Measurements from ENCODE around the gene ZHX3. TPM values are rescaled to one million over a fixed set of nuclear protein-coding genes. Genes with fewer than 3 reads are reported as not detected.

The ZHX3 gene
- total and polyA plus RNA-seq, 10 of the 15 experiments (the other 5 are each of a cell fraction or from before 2014, with no cell fraction given): 1.3 to 14.0 (median 5.0) TPM

DNA sequence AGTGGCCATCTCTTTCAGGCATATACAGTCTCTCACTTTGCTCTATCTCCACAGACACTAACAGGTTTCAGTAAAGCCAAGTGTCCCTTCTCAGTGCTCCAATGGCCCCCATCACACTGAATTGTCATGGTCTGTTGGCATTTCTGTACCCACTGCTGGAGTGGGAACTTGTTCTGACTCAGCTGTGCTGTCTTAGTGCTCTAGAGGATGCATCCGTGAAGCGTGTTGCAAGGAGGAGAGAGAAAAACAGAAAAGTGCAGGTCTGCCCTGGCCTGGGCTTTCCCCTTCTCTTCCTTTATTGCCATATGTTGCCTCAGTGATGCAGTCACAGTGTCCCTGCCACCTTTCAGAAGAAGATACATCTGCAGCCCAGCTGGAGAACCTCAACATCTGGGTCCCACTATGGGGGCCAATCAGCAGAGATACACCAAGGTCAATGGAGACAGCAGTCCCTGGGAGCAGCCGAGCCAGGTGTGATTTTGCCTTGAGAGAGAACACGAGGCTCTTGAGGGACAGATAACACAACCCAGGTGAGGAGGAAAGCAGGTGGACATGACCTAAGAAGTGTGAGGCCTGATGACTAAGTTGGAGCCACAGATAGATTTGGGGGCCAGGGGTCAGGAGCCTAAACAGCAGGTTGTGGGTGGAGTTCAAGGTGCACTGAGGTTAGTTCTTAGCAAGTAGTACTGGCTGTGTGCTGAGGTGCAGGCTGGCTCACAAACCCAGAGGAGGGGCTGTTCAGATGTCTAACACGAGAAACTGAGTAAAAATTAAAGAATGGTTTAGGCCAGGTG is 185.7 kb downstream of the ZHX3 start:
- POLR2A ChIA-PET: interaction anchor here (0.7 to 5.3 kb wide), 6 partner anchors 14 to 166 kb away, joined by 3 to 29 read pairs (median 4); no protein-coding TSS in a partner anchor
- H3K9me3 ChIP-seq (replicated peaks; ENCODE audit: control insufficient read depth, insufficient read depth, low read length): no peaks in the 10 kb centered on the region

More for the DNA sequence above, 185.7 kb downstream of the ZHX3 start:
- TF ChIP-seq SIN3A (IDR thresholded peaks at IDR 0.05; ENCODE audit: low read depth, low read length) (no peak), NR2F1 (conservative IDR thresholded peaks at IDR 0.05) (peak; percentile 71), EED (IDR thresholded peaks at IDR 0.05; ENCODE audit: low read depth) (peak; percentile 40; the same call in 1 of the 2 replicates), CHD2 (IDR thresholded peaks at IDR 0.05; ENCODE audit: borderline replicate concordance, low read depth, low read length) (no peak), PAX5 (IDR thresholded peaks at IDR 0.05; ENCODE audit: borderline replicate concordance, low read depth, low read length) (peak; percentile 73; the same call in 1 of the 2 replicates), TARDBP (IDR thresholded peaks at IDR 0.05; ENCODE audit: borderline replicate concordance) (no peak), CREM (IDR thresholded peaks at IDR 0.05; ENCODE audit: low read depth) (no peak), SRF (IDR thresholded peaks at IDR 0.05; ENCODE audit: low read depth in 2 of 2, low read length in 2 of 2) (0 out of 4 replicates have a peak, but pooled peaks of 1 of the 2 experiments have one; percentile 45), CHD4 (IDR thresholded peaks at IDR 0.05) (no peak), SUPT20H (IDR thresholded peaks at IDR 0.05; ENCODE audit: borderline replicate concordance, control insufficient read depth, low read depth, low read length) (no peak), MTA2 (IDR thresholded peaks at IDR 0.05; ENCODE audit: low read depth) (0 out of 2 replicates have a peak, but pooled peaks have one; percentile 11), GABPA (IDR thresholded peaks at IDR 0.05; ENCODE audit: low read depth) (no peak), RUNX3 (IDR thresholded peaks at IDR 0.05; ENCODE audit: low read length) (no peak), MEF2A (IDR thresholded peaks at IDR 0.05; ENCODE audit: insufficient read depth, low read depth, low read length) (no peak), KAT2A (conservative IDR thresholded peaks at IDR 0.05; ENCODE audit: control insufficient read depth, low read depth, low read length) (no peak), NR2C1 (IDR thresholded peaks at IDR 0.05) (peak; percentile 47; the same call in 1 of the 2 replicates), TCF12 (IDR thresholded peaks at IDR 0.05; ENCODE audit: low read depth, low read length) (0 out of 2 replicates have a peak, but pooled peaks have one; percentile 19)
- TF ChIP-seq, protein P1, sequence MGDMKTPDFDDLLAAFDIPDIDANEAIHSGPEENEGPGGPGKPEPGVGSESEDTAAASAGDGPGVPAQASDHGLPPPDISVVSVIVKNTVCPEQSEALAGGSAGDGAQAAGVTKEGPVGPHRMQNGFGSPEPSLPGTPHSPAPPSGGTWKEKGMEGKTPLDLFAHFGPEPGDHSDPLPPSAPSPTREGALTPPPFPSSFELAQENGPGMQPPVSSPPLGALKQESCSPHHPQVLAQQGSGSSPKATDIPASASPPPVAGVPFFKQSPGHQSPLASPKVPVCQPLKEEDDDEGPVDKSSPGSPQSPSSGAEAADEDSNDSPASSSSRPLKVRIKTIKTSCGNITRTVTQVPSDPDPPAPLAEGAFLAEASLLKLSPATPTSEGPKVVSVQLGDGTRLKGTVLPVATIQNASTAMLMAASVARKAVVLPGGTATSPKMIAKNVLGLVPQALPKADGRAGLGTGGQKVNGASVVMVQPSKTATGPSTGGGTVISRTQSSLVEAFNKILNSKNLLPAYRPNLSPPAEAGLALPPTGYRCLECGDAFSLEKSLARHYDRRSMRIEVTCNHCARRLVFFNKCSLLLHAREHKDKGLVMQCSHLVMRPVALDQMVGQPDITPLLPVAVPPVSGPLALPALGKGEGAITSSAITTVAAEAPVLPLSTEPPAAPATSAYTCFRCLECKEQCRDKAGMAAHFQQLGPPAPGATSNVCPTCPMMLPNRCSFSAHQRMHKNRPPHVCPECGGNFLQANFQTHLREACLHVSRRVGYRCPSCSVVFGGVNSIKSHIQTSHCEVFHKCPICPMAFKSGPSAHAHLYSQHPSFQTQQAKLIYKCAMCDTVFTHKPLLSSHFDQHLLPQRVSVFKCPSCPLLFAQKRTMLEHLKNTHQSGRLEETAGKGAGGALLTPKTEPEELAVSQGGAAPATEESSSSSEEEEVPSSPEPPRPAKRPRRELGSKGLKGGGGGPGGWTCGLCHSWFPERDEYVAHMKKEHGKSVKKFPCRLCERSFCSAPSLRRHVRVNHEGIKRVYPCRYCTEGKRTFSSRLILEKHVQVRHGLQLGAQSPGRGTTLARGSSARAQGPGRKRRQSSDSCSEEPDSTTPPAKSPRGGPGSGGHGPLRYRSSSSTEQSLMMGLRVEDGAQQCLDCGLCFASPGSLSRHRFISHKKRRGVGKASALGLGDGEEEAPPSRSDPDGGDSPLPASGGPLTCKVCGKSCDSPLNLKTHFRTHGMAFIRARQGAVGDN (IDR thresholded peaks at IDR 0.05): no peak; the same call in 1 of the 2 replicates
- no peaks in the 10 kb centered on the region for H4K20me1 ChIP-seq (ENCODE audit: control insufficient read depth, insufficient read depth)
- H3K36me3 ChIP-seq (ENCODE audit: control insufficient read depth in 2 of 2, insufficient read depth in 2 of 2, low read length in 1 of 2): peaks cover 0 to 3% of the 10 kb centered on the region in 2 experiments; a peak in 1 of 4 replicates
- BruUV-seq (replicated peaks): no TSS peak
- H3K9ac ChIP-seq (ENCODE audit: control insufficient read depth, insufficient read depth, low read length): no peak overlapping the region
- in situ Hi-C loops (cut with MboI) (no loop called here), intact Hi-C loops (cut with micrococcal nuclease; ENCODE audit: unreplicated experiment) (no loop called here)
- H3K4me2 ChIP-seq (ENCODE audit: control insufficient read depth, insufficient read depth): 0 out of 2 replicates have a peak overlapping the region, but pooled peaks have one; percentile 9
- DNase-seq (ENCODE audit: low read depth, low spot score) (peak; percentile 51), ATAC-seq (peak; percentile 49), FAIRE-seq (no peak)
- CTCF ChIA-PET: interaction anchor here (1.5 to 6.2 kb wide), 7 partner anchors 12 to 140 kb away, joined by 5 to 105 read pairs (median 44); no protein-coding TSS in a partner anchor
- H2AFZ ChIP-seq (ENCODE audit: control insufficient read depth, low read depth, low read length): no peak overlapping the region
- SMC1A ChIA-PET (ENCODE audit: uncharacterized antibody, unreplicated experiment): interaction anchor here (1.0 to 2.4 kb wide), 3 partner anchors 10 to 163 kb away, joined by 3 to 8 read pairs (median 4); no protein-coding TSS in a partner anchor
- RAD21 ChIA-PET (ENCODE audit: unreplicated experiment): interaction anchor here (0.8 to 7.8 kb wide), 8 partner anchors 10 to 149 kb away, joined by 3 to 72 read pairs (median 6); no protein-coding TSS in a partner anchor
- H3K27ac ChIP-seq (ENCODE audit: control insufficient read depth, insufficient read depth): peak overlapping the region; percentile 56
- 13% methylated on average over 5 of the region's 5 CpGs for WGBS (ENCODE audit: insufficient coverage, insufficient replicate concordance, low lambda C conversion rate, missing lambda C conversion rate)
- peaks cover 29% of the 10 kb centered on the region for H3K4me1 ChIP-seq (ENCODE audit: control insufficient read depth, insufficient read depth, low read length)
- no peaks in the 10 kb centered on the region for H3K27me3 ChIP-seq (replicated peaks in 1 of 2; ENCODE audit: control insufficient read depth in 2 of 2, insufficient read depth in 2 of 2, low read length in 1 of 2)
- no peak overlapping the region for H3K4me3 ChIP-seq
- no peaks in the 10 kb centered on the region for H3K79me2 ChIP-seq (ENCODE audit: control insufficient read depth, insufficient read depth, low read length)
